ENCODE data around the gene LCE1E. TPM values are rescaled to one million over a fixed set of nuclear protein-coding genes. Genes with fewer than 3 reads are reported as not detected.

Gene LCE1E
- total RNA-seq, 1 experiment from 2014 or later, result 1.9 TPM

DNA sequence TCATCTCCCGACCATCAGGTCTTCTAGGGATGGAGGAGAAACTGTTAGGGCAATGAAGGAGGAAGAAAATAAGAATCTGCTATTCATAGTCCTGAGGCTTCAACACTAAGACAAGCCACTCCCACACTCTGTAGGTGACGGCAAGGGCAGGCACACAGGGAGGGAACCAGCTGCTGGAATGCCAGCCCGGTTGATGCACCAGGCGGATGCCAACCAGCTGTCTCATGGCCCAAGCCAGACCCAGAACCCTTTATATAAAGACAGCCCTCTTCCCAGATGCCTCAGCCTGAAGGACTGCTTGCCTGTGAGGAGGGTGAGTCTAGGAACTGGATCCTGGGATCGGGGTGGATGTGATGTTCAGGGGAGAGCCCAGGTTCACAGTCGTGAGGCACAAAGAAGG, 28.3 kb upstream of the LCE1E start, which contains the start of gene KPRP:
Gene KPRP (plus strand): TSS at position 279 of the 400 bp plus-strand sequence. CDS start 1,564 bp downstream, outside the sequence.
- no TSS peak for BruUV-seq (replicated peaks)
- Mint-ChIP-seq H3K36me3 (ENCODE audit: insufficient read depth, unreplicated experiment) (no peaks in the 10 kb centered on the region), H3K4me3 (ENCODE audit: unreplicated experiment) (no peak within 1 kb of the TSS), H3K9me3 (ENCODE audit: unreplicated experiment) (no peaks in the 10 kb centered on the region), H3K4me1 (ENCODE audit: insufficient read depth, unreplicated experiment) (peaks cover 45% of the 10 kb centered on the region), H3K27ac (ENCODE audit: low read depth, unreplicated experiment) (peak within 1 kb of the TSS; percentile 59), H3K27me3 (ENCODE audit: insufficient read depth, unreplicated experiment) (no peaks in the 10 kb centered on the region)
- POLR2A ChIA-PET, result interaction anchor here (0.8 to 2.6 kb wide), 4 partner anchors 11 to 114 kb away, joined by 3 to 16 read pairs (median 7); no protein-coding TSS in a partner anchor
- TF ChIP-seq, protein P1, sequence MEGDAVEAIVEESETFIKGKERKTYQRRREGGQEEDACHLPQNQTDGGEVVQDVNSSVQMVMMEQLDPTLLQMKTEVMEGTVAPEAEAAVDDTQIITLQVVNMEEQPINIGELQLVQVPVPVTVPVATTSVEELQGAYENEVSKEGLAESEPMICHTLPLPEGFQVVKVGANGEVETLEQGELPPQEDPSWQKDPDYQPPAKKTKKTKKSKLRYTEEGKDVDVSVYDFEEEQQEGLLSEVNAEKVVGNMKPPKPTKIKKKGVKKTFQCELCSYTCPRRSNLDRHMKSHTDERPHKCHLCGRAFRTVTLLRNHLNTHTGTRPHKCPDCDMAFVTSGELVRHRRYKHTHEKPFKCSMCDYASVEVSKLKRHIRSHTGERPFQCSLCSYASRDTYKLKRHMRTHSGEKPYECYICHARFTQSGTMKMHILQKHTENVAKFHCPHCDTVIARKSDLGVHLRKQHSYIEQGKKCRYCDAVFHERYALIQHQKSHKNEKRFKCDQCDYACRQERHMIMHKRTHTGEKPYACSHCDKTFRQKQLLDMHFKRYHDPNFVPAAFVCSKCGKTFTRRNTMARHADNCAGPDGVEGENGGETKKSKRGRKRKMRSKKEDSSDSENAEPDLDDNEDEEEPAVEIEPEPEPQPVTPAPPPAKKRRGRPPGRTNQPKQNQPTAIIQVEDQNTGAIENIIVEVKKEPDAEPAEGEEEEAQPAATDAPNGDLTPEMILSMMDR (IDR thresholded peaks at IDR 0.05; ENCODE audit: unreplicated experiment), result no peak
- CTCF ChIA-PET, result interaction anchor here (0.6 to 4.6 kb wide), 6 partner anchors 11 to 382 kb away, joined by 3 to 57 read pairs (median 4); partner anchors contain the start of gene LCE1F
- intact Hi-C loops (cut with micrococcal nuclease), result no loop called here
- DNase-seq (ENCODE audit: unreplicated experiment), result no peak

DNA sequence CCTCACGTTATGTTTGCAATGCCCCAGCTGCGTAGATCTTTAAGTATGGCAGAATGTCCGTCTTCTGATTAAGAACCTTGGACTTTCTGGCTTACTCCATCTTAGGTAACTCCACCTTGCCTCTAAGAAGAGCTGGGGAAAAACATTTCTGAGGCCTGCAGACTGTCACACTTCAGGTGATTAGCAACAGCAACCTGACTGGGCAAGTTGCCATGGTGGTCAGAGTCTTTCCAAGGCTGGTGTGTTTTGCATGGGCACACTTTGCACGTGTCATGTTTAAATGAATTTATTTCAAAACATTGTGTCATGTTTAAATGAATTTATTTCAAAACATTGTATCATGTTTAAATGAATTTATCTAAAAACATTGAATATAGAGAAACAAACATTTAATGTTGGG, 27.4 kb upstream of the LCE1E start:
- peaks cover 41% of the 10 kb centered on the region for H3K4me1 Mint-ChIP-seq (ENCODE audit: insufficient read depth, unreplicated experiment)
- intact Hi-C loops (cut with micrococcal nuclease), result no loop called here
- CTCF ChIA-PET, result interaction anchor here (0.6 to 4.6 kb wide), 6 partner anchors 10 to 383 kb away, joined by 3 to 57 read pairs (median 4); no protein-coding TSS in a partner anchor
- POLR2A ChIA-PET, result interaction anchor here (0.6 to 2.6 kb wide), 5 partner anchors 10 to 455 kb away, joined by 3 to 16 read pairs (median 5); partner anchors contain the start of gene LCE1E
- H3K36me3 Mint-ChIP-seq (ENCODE audit: insufficient read depth, unreplicated experiment), result no peaks in the 10 kb centered on the region
- peak; percentile 63 for DNase-seq (ENCODE audit: unreplicated experiment)
- no peak overlapping the region for H3K4me3 Mint-ChIP-seq (ENCODE audit: unreplicated experiment)
- no peaks in the 10 kb centered on the region for H3K27me3 Mint-ChIP-seq (ENCODE audit: insufficient read depth, unreplicated experiment)
- no TSS peak for BruUV-seq (replicated peaks)
- H3K27ac Mint-ChIP-seq (ENCODE audit: low read depth, unreplicated experiment), result no peak overlapping the region
- no peaks in the 10 kb centered on the region for H3K9me3 Mint-ChIP-seq (ENCODE audit: unreplicated experiment)
- TF ChIP-seq, protein P1 (IDR thresholded peaks at IDR 0.05; ENCODE audit: unreplicated experiment), result no peak

DNA sequence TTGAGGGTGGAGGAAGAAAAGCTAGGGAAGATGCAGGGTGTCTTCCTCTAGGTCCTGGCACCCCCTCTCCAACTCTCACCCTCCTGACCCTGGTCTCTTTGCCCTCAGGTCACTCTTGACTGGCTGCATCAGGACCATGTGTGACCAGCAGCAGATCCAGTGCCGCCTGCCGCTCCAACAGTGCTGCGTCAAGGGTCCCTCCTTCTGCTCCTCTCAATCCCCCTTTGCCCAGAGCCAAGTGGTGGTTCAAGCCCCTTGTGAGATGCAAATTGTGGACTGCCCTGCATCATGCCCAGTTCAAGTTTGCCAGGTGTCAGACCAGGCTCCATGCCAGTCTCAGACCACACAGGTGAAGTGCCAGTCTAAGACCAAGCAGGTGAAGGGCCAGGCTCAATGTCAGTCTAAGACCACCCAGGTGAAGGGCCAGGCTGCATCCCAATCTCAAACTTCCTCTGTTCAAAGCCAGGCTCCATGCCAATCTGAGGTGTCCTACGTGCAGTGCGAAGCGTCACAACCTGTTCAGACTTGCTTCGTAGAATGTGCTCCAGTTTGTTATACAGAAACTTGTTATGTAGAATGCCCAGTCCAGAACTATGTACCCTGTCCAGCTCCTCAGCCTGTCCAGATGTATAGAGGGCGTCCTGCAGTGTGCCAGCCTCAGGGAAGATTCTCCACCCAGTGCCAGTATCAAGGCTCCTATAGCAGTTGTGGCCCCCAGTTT, 26.4 kb upstream of the LCE1E start:
- TF ChIP-seq, protein P1 (IDR thresholded peaks at IDR 0.05; ENCODE audit: unreplicated experiment), result no peak
- intact Hi-C loops (cut with micrococcal nuclease), result loop anchor here (10.0 kb wide), 1 partner anchor 435 kb away; no protein-coding TSS in a partner anchor
- H3K9me3 Mint-ChIP-seq (ENCODE audit: unreplicated experiment), result no peaks in the 10 kb centered on the region
- peak overlapping the region; percentile 31 for H3K27ac Mint-ChIP-seq (ENCODE audit: low read depth, unreplicated experiment)
- H3K4me3 Mint-ChIP-seq (ENCODE audit: unreplicated experiment), result peak overlapping the region; percentile 22
- peaks cover 41% of the 10 kb centered on the region for H3K4me1 Mint-ChIP-seq (ENCODE audit: insufficient read depth, unreplicated experiment)
- ChIA-PET POLR2A (interaction anchor here (0.7 to 2.6 kb wide), 3 partner anchors 10 to 26 kb away, joined by 3 to 16 read pairs (median 4); no protein-coding TSS in a partner anchor), CTCF (interaction anchor here (0.6 to 4.6 kb wide), 8 partner anchors 9 to 433 kb away, joined by 3 to 57 read pairs (median 4); no protein-coding TSS in a partner anchor)
- no peaks in the 10 kb centered on the region for H3K36me3 Mint-ChIP-seq (ENCODE audit: insufficient read depth, unreplicated experiment)
- BruUV-seq (replicated peaks), result no TSS peak
- H3K27me3 Mint-ChIP-seq (ENCODE audit: insufficient read depth, unreplicated experiment), result no peaks in the 10 kb centered on the region
- DNase-seq (ENCODE audit: unreplicated experiment), result peak; percentile 88

DNA sequence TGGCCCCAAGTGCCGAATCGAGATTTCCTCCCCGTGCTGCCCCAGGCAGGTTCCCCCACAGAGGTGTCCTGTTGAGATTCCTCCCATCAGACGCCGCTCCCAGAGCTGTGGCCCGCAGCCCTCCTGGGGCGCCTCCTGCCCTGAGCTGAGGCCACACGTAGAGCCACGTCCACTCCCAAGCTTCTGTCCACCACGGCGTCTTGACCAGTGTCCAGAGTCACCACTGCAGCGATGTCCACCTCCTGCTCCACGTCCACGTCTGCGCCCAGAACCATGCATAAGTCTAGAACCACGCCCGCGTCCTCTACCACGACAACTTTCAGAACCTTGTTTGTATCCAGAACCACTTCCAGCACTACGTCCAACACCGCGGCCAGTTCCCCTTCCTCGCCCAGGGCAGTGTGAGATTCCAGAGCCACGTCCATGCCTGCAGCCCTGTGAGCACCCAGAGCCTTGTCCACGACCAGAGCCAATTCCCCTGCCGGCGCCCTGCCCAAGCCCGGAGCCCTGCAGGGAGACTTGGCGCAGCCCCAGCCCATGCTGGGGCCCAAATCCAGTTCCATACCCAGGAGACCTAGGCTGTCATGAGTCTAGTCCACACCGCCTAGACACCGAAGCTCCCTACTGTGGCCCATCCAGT, 25.4 kb upstream of the LCE1E start:
- intact Hi-C loops (cut with micrococcal nuclease), result loop anchor here (10.0 kb wide), 1 partner anchor 434 kb away; no protein-coding TSS in a partner anchor
- H3K4me3 Mint-ChIP-seq (ENCODE audit: unreplicated experiment), result peak overlapping the region; percentile 17
- no peaks in the 10 kb centered on the region for H3K27me3 Mint-ChIP-seq (ENCODE audit: insufficient read depth, unreplicated experiment)
- TF ChIP-seq, protein P1 (IDR thresholded peaks at IDR 0.05; ENCODE audit: unreplicated experiment), result no peak
- CTCF ChIA-PET, result interaction anchor here (0.6 to 4.6 kb wide), 9 partner anchors 25 to 872 kb away, joined by 3 to 57 read pairs (median 4); no protein-coding TSS in a partner anchor
- H3K36me3 Mint-ChIP-seq (ENCODE audit: insufficient read depth, unreplicated experiment), result no peaks in the 10 kb centered on the region
- H3K9me3 Mint-ChIP-seq (ENCODE audit: unreplicated experiment), result no peaks in the 10 kb centered on the region
- POLR2A ChIA-PET, result interaction anchor here (0.5 to 1.4 kb wide), 3 partner anchors 9 to 457 kb away, joined by 4 read pairs; partner anchors contain the start of gene PRR9
- no peak for DNase-seq (ENCODE audit: unreplicated experiment)
- no TSS peak for BruUV-seq (replicated peaks)
- peak overlapping the region; percentile 31 for H3K27ac Mint-ChIP-seq (ENCODE audit: low read depth, unreplicated experiment)
- peaks cover 41% of the 10 kb centered on the region for H3K4me1 Mint-ChIP-seq (ENCODE audit: insufficient read depth, unreplicated experiment)
